GM20431 (cell line): Measurements from ENCODE around the gene SLC9A5.

Experiments used
- in situ Hi-C: fragments of 300-500 bp; cut with MseI, MboI; formaldehyde crosslinking; loops from one replicate; pipeline ENCODE4 v1.15.0; 2020; ENCODE audit warnings: low sequenced_read_pairs; ENCODE audit not compliant: unreplicated experiment

SLC9A5 gene

DNA sequence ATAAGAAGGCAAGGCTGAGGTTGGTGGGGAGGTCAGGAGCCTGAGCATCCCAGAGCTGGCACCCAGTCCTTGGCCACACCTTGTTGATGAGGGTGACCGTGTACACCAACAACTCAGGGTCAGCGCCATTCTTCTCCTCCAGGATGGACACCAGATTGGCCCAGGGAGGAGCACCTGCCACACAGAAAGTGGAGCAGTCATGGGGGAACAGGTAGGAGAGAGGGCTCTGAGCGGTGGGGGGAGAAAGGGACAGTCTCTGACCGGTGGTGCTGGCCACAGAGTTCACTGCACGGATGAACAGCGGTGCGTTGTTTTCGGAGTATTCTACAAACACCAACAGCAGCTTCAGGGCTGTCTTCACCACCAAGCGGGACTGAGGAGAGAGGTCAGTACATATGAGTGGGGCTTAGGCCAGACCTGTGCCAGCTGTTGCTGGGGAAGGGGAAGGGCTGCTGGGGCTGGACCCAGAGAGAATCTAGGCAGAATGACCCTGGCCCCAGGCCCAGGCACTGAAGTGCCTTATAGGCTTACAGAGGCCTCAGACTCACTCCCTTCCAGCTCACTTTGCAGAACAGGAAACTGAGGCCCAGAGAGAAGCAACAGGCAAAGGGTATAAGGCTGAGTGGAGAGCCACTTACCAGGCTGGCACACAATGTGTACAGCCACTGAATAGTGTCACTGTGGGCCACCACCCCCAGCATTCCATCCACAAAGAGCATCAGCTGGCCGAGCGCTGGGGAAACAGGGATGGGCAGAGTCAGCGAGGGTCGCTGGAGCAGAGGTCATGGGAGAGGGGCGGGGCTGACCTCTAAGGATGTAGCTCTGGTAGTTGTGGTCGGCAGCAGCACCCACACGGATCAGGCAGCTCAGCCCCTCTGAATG, 11.1 kb upstream of the SLC9A5 start:
- in situ Hi-C loops: no loop called here

DNA sequence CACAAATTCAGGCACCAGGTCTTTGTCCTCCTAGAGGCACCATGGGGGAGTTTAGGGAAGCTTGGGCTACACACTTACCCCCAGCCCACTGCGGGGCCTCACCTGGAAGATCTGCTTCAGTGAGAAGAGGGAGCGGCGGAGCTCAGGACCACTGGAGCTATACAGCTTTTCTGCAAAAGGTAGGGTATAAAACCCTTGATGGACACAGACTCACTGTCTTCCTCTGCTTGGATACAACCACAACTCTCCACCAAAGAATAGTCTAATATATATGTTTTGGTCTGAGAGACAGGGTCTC, 10.6 kb upstream of the SLC9A5 start:
- in situ Hi-C loops: no loop called here

DNA sequence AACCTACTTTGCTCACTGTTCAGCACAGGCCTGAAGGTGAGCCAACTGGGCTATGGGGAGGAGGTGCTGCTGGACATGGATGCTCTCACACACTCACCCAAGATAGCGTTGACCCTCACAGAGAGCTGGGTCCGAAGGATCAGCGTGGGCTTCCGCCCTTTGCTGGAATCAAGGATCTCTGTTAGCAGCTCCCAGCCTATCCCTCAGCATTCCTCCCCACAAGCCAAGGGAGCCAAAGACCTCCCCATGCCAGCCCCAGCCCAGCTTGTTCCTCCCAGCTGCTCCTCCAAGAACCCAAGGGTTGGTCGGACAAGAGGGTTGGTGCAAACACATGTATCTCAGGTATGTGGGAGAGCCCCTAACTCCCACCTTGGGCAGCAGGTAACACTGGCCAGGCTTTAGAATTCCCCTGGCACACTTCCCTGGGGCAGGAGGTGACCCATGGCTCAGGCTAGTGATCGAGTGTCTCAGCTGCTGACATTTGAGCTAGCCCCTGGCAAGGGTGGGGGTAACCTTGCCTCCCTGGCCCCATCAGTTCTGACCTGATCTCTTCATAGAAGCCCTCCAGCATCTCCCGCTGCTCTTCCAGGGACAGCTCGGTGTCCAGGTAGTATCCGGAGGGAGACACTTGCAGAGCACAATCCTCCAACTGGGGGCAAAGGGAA, 9.8 kb upstream of the SLC9A5 start:
- in situ Hi-C loops: no loop called here

DNA sequence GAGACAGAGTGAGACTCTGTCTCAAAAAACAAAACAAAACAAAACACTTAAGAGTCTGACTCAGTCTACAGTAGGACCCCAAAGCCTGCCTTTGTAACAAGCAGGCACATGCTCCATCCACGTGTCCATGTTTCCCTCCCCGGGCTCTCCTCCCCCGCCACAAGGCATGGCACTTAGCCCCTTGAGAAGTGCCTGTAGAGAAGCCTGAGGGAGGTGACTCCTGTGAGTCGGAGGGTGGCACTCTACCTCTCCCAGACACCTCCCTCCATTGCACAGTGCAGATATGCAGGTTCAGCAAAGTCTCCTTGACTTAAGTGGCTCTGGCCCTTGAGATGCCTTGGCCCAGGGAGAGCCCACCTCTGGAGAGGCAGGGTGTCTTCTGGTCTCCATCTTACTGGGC, 8.3 kb upstream of the SLC9A5 start:
- in situ Hi-C loops: no loop called here

DNA sequence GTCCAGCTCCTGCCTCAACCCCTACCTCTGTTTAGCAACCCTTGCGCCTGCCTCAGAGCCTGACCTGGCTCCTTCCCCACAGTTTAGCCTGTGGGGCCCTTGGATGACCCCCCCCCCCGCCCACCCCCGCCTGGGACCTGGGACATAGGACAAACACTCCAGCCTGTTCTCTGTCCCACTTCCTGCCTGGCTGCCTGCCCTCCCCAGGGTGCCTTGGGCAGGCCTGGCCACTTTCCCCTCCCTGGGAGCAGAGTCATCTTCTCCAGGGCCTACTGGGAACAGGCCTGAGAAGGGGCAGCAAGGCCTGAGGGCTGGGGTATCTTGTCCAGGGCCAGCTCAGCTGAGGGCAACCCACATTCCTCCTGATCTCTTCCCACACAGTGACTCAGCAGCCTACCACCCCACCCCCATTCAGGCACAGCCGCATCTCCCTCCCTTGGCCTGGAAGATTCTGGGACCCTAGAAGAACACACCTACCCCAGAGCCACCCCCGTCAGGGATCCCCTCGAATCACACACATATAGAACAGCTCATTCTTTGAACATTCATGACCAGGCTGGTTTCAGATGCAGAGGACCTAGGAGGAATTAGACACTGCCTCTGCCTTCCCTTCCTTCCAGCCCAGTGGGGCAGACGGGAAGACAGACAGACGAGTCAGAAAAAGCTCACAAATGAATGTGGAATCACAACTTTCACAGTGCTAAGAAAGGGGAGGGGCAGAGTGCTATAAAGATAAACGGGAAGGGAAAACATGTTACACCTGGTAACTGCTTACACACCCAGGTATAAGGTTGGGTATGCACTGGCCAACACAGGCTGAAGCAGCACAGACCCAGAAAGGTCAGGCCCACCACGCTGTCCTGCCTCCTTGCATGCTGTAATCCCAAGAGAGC, 7.5 kb upstream of the SLC9A5 start:
- in situ Hi-C loops: no loop called here

DNA sequence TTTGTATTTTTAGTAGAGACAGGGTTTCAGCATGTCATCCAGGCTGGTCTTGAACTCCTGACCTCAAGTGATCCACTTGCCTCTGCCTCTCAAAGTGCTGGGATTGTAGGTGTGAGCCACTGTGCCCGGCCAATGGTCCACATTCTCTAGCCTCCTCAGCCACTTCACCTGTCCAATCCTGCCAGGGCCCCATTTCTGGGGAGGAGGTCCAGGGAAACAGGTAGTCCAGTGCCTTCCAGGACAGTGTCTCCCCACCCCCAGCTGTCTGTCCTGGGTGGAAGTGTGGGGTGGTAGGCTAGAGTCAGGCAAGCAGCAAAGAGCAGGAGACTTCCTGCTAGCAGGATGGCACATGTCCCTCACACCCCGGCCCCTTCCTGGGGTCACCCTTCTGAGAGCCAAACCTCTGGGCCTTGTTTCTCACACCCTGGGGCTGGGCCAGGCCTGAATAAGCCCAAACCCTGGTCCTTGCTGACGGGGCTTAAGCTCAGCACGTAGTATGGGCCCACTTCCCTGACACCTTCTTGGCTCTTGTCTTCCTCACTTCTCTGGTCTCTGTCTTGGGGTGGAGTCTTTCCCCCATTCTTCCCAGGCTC, 6.5 kb upstream of the SLC9A5 start:
- in situ Hi-C loops: no loop called here

DNA sequence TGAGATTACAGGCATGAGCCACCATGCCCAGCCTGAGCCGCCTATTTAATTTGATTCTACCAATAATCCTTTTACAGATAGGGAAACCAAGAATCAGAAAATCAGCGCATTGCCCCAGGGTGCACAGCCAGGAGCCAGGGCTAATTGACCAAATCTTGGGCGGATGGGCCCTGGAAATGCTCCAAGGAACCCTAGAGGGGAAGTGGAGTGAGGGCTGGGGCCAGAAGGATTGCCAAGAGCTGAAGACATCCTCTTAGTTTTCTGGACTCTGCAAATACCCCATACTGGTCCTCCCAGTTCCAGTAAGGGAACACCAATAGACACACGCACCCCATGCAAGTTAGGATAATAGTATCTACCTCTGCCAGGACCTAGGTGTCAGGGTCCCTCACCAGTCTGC, 5.3 kb upstream of the SLC9A5 start:
- in situ Hi-C loops: no loop called here

DNA sequence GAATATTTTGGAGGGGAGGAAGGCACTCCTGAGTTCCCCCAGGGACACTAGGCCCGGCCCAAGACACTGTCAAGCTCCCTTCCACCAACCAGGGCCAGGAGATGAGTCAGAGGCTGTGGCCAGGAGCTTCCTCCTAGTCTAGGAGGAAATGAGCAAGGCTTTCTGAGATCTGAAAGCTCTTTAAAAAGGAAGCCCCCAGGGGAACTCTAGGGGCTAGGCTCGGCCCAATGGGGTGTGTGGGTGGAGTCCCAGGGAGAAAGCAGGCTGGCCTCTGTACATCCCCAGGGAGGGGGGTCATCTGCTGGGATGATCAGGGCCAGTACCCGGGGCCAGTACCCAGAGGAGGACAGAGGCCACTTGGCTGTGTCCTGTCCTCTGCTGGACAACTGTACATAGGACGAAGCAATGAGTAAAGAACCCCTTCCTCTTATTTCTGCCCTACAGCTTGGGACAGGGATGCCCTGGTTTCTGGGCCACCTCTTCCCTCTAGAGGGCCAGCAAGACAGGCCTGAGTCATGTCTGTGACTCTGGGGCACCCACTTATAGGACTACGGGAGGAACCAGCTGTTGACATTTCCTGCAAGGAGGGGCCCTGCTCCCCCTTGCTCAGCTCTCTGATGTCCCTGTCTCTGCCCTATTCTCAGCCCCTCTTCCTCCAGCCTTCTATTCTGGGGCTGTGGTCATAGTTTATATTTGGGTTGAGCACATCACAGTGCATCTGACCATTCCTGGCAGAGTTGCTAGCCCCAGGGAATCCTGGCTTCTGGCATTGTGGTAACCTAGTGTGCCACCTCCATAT, 4.2 kb upstream of the SLC9A5 start:
- in situ Hi-C loops: no loop called here

DNA sequence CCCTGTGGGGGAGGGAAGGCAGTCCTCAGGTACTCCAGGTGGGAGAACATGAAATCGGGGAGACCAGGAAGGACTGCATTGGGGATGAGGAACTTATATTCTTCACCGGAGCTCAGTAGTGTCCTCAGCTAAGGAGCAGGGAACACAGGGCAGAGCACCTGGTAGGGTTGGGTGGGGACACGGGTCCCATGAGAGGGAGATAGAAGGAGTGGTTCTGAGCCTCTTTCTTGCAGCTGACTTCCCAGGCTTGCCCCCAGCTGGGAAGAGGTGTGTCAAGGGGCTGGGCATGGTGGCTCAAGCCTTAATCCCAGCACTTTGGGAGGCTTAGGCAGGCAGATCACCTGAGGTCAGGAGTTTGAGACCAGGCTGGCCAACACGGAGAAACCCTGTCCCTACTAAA, 3.6 kb upstream of the SLC9A5 start:
- in situ Hi-C loops: no loop called here

DNA sequence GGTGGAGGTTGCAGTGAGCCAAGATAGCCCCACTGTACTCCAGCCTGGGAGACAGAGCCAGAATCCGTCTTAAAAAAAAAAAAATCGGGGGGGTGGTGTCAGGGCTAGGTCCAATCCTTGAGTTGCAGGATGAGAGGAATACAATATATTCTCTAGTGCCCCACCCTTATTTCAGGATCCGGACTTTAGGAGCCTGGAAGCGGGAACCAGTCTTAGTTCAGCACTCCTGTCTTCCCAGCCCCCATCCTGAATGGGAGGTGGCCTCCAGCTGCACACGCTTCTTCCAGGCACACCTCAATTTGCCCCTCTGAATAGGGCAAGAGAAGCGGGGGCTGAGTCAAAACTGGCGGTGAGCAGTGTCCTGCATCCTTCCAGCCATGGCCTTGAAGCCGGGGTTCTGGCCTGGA, 3.1 kb upstream of the SLC9A5 start:
- in situ Hi-C loops: no loop called here

DNA sequence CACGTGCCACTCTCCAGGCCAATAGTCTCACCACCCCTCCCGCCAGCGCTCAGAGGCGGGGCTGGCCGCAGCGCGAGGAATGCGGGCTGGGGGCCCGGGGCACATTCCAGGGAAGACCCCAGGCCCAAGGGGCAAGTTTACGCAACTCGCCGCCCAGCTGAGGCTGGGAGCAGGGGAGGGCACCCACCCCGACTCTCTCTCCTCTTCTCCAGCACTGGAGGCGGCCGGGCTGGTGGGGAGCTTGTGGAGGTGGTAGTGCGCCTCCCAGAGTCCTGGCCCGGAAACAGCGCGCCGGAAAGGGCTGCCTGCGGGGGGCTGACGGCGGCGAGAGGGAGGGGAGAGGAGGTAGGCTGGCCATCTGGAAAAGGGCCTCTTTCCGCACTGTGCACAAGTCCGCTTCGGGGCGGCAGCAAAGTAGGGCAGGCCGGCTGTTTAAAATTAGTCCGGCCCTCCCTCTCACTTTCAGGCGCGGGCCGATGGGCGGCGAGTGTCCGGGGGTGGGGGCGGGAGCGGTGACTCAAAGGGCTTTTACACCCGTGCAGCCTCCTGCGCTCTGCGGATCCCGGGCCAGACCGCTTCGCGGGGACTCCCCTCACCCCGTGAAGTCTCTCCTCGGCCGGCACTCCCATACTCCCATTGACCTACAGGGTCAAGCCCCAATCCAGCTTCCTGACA, 2.6 kb upstream of the SLC9A5 start:
- in situ Hi-C loops: no loop called here

DNA sequence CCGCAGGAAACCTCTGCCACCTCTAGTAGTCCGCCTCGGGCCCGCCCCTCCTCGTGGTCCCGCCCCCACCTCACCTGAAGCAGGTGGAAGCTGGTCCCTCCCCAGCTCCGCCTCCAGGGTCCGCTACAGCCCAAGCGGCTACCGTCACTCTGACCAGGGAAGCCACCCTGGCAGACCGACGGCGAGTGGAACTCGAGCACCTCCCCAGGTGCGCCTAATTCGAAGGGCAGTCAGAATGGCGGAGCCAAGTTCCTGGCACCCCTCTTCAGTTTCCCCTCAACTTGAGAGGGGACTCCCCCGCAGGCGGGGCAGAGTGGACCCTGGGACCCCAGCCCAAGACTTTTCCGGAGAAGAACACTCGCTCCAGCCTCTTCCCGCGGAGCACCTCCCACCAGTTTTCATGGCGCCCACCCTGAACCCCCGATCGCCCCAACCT, 2.0 kb upstream of the SLC9A5 start:
- in situ Hi-C loops: no loop called here

DNA sequence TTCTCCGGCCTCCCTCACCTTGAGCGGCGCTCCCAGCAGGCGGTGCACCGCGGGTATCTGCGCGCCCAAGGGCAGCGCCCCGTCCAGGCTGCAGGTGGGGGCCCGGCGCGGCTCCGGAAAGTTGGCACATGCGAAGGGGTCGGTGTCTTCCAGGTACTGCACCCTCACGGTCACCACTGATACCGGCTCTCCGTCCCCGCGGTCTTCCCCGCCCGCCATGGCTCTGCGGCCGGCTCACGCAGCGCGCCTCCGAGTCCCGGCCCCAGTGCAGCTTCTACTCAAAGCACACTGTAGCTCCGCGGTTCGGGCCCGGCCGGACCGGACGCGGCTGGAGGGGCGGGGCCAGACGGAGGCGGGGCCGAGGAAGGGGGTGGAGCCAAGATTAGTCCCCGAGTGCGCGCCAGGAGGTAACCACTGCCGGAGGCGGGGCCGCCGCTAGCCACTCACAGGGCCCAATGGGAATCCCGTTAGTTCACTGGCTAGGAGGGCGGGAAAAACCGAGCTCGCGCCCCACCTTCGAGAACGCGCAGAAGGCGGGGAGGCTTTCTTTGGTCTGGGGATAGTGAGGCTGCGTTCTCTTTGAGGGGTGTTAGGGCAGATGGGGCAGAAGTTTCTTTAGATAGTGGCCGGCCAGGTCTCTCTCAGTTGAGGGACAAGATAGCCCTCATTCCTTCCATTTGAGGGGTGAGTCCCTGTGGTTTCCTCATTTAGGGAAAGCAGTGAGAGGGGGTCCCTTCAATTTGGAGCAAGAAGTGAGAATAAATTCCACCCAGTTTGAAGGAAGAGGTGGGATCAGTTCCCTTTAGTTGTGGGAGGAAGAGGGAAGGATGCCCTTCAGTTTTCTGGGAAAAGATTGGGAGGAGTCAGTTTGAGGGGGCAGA, 1.3 kb upstream of the SLC9A5 start, which contains the start of gene FHOD1:
Gene FHOD1 (minus strand): TSS at position 290 of the 881 bp plus-strand sequence. CDS start 71 bp downstream, at position 219.
- in situ Hi-C loops: no loop called here

DNA sequence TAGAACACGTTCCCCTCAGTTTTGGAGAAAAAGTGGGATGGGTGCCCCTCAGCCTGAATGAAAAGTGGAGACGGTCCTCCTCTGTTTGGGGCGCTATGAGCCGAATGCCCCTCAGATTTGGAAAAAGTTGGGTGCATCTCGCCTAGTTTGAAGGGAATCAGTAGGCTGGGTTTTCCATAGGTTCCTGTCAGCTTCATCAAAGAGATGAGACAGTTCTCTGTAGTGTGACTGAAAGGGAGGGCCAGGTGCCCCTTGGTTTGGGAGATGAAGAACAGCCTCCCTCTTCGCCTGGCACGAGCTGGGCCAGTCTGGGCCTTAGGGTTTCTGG, 742 bp upstream of the SLC9A5 start:
- in situ Hi-C loops: no loop called here

DNA sequence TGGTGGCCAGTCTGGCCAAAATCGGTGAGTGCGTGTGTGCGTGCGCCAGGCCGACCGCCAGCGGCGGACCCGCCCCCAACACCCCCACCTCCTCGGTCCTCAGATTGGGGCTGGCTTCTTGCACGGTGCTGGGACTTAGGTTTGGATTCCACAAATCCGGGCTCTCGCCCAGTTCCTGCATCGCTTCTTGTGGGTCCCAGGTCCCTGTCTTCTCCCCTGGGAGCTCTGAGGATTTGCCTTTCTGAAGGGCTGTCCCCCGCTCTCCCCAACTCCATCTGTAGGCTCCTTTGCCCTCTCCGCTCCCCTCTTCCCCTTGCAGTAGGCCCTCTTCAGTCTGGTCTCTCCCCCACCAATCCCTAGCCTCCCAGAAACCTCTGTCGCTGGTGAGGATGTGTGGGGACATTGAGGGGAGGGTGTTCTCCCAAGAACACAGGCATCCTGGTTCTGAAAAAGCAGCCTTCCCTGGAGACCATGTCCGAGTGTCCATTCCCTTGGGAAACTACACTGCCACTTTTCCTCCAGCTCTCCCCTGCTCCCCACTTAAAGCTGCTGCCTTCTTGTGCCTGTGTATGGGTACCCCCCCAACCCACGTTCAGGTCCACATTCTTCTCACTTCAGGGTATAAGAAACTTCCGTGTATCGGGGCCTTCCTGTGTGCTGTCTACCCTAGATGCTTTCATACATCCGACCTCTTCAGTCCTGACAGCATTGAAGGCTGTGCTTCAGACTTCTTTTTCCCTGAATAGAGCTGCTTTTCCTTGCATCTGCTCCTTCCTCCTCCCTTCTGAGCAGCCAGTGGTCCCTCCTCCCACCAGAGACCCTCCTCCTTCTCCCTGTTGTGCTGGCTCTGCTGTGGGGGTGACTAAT, 632 bp downstream of the SLC9A5 start:
- in situ Hi-C loops: no loop called here

DNA sequence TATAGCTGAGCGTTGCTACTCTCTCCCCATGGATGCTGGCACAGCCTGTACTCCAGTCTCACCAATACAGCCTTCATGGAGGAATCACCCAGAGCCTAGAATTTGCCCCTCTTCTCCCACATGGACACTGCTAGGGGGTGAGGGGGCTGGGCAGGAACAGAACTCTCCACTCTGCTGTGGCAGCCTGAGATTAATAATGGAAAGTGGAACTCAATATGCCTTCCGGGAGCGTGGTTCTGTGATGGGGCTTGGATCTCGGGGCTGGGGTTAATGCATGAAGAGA, 1.2 kb downstream of the SLC9A5 start:
- in situ Hi-C loops: no loop called here

DNA sequence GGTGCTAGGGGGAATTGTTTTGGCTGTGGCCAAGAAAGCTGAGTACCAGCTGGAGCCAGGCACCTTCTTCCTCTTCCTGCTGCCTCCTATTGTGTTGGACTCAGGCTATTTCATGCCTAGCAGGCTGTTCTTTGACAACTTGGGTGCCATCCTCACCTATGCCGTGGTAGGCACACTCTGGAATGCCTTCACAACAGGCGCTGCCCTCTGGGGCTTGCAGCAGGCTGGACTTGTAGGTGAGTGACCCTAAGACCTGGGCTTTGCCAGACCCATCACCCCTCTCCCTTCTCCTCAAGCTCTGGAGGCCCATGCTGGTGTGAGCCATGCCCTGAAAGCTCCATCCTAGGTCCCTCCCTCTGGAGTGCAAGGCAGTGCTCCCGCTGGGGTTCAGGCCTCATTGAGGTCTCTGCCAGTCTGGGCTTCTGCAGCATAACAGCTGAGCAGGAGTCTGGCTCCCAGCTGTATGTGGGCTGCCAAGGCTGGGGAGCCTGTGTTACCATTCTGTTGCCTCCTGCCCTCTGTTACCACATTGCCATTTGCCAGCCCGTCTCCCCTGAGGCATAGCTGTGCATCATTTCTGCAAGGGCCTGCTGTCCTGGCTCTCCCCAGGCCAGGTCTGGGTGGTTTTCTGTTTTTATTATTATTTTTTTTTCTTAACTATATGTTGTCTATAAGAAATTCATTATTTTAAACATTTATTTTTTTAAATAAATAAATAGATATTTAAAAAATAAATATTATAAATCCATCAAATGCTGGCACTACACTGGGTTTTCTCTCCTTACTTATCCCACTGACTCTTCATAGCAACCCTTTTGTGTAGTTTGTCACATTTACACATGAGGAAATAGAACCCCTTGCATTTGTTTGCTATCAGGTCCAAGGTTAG, 4.1 kb downstream of the SLC9A5 start:
- in situ Hi-C loops: no loop called here
